HG02852 (cell line): ENCODE measurements around the gene DNAJC10.

Experiments
- ATAC-seq: cut with Tn5 transposase; IDR thresholded peaks from one replicate; pipeline ENCODE4 v1.9.1; 2021; ENCODE audit warnings: mild to moderate bottlenecking, moderate library complexity; ENCODE audit not compliant: unreplicated experiment

Gene DNAJC10

GRCh38 chr2:182831921-182832320 is 115.9 kb downstream of the DNAJC10 start:
- ATAC-seq = no peak

DNA sequence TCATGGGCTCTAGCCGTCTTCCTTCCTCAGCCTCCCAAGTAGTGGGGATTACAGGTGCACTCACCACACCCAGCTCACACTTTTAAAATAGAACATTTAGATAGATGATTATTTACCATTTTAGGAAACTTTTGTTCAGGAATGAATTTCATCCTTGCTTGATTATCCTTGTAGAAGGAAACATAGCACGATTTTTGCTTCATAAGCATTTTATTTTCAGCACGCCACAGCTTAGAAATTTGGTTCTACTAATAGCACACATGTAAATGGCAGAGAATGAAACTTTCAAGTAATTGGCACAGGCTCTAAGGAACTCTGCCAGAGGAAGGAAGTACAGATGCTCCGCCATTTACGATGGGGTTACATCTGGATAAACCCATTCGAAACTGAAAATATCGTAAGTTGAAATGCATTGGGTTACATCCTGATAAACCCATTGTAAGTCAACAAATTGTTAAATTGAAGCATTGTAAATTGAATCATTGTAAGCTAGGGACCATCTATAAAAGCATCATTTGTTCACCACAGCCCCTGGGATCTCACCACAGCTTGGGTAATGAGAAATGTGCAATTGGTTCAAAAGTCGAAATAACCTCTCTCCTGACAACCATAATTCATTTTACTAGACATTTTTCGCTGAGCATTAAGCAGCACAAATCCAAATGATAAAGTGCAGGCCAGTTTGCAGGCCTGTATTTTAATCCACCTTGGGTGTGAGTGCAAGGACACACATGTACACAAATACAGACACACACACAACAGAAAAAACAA is 117.2 kb downstream of the DNAJC10 start:
- ATAC-seq = no peak

DNA sequence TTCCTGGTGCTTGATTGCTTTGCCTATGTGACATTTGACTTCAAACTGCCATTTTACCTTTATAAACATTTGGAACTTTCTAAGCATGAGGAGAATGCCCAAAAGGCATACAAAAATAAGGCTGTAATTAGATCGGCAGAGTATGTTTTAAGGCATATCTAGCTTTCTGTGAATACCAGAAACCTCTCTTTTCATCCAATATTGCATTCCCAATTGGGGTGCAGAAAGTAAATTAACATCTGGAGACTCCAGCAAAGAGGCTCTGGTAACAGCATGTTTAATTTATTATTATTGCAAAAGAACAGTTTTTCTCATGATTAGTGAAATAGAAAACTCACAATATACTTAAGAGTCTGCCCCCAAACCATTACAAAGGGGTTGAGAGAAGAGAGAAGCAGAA is 118.2 kb downstream of the DNAJC10 start:
- ATAC-seq = no peak

DNA sequence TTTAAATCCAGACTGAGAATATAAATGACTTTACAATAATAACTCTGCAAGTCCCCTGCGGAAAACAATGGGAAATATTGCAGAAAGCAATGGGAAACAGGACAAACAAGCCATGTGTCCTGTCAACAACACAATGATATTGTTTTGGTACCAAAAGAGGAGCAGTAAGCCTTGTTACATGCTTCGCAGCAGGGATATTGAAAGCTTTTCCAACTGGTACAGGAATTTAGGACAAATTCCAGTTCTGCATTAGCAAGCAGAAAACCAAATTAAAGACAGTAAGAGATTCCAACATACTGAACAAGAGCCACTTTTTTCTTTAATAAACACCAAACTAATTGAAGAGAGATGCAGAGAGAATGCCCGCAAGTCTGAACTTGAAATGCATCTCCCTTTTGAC is 120.4 kb downstream of the DNAJC10 start:
- no peak for ATAC-seq
